GM12892 (cell line): Measurements from ENCODE around the gene SLC9A9.

ENCODE experiments used
- DNase-seq: peaks from one replicate; pipeline ENCODE4 v3.0.0; 2011; ENCODE audit not compliant: insufficient read length
- FAIRE-seq: peaks from 2 replicates; lab custom pipeline; 2011; peaks lifted over from hg19 to GRCh38; lab: Jason Lieb, UNC
- POLR2A ChIP-seq: IDR thresholded peaks from 2 replicates; pipeline ENCODE4 v1.6.1; 2011; ENCODE audit warnings: low read depth, low read length, control low read depth
- POLR2AphosphoS5 ChIP-seq: IDR thresholded peaks from 2 replicates; pipeline ENCODE4 v1.6.1; 2011; ENCODE audit warnings: low read depth, low read length, control low read depth
- TAF1 ChIP-seq: IDR thresholded peaks from 2 replicates; pipeline ENCODE4 v1.6.1; 2011; ENCODE audit warnings: low read depth, mild to moderate bottlenecking, control low read depth, low read length, borderline replicate concordance

The SLC9A9 gene

DNA sequence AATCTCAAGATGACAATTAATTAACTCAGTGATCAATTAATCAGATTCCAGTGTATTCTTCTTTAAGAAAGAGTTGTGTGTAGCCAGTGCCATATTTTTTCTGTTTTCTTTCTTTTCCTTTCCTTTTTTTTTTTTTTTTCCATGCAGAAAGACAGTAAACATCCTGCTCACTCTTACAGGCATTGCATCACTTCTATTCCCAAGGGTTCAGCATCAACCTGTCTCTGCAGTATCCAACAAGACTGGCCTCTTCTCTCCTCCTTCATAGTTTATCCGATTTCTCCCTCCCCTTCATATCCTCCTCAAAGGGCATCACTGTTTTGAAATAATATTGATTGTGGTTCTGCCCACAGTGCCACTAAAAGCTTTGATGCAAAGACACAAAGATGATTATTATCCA is 17.0 kb upstream of the SLC9A9 start:
- FAIRE-seq: no peak
- DNase-seq: no peak
- TF ChIP-seq POLR2AphosphoS5 (no peak), TAF1 (no peak), POLR2A (no peak)

DNA sequence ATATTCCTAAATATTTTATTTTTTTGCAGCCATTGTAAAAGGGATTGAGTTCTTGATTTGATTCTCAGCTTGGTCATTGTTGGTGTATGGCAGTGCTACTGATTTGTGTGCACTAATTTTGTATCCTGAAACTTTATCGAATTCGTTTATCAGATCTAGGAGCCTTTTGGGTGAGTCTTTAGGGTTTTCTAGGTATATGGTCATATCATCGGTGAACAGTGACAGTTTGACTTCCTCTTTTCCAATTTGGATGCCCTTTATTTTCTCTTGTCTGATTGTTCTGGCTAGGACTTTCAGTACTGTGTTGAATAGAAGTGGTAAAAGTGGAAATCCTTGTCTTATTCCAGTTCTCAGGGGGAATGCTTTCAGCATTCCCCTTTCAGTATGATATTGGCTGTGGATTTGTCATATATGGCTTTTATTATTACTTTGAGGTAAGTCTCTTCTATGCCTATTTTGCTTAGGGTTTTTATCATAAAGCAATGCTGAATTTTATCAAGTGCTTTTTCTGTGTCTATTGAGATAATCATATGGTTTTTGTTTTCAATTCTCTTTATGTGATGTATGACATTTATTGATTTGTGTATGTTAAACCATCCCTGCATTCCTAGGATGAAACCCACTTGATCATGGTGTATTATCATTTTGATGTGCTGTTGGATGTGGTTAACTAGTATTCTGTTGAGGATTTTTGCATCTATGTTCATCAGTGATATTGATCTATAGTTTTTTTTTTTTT is 11.4 kb upstream of the SLC9A9 start:
- TF ChIP-seq POLR2A (no peak), TAF1 (no peak), POLR2AphosphoS5 (no peak)
- no peak for FAIRE-seq
- DNase-seq: no peak

DNA sequence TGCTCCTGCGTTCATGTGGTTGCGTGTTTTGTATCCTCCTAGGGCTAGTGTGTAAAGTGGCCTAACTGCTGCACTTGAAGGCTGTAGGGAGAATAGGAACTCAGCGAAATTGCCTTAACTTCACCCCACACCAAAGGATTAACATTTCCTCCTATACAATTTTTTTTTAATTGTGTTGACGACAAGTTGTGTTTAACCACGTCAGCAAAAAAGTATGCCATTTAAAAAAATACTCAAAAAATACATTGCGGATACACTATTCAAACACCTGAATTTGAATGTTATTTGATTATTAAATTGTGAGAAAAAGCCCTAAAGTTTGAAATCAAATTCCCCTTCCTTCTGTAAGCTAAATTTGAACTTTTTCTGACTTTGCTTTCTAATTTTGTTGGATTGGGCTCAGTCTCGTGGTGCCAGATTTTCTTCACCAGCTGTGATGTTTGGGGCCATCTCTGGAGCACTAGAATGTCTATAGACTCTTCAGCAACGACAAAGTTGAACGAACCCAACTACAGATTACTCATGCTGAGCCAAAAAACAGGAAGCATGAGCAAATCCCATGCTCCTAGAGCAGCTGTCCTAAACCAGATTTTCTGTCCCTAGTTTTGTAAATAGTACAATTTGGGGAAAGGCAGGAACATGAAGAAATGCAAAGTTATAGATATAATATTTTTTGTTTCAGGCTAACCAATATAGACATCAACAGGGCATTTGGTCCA is 8.1 kb upstream of the SLC9A9 start:
- no peak for FAIRE-seq
- TF ChIP-seq POLR2AphosphoS5 (no peak), POLR2A (no peak), TAF1 (no peak)

DNA sequence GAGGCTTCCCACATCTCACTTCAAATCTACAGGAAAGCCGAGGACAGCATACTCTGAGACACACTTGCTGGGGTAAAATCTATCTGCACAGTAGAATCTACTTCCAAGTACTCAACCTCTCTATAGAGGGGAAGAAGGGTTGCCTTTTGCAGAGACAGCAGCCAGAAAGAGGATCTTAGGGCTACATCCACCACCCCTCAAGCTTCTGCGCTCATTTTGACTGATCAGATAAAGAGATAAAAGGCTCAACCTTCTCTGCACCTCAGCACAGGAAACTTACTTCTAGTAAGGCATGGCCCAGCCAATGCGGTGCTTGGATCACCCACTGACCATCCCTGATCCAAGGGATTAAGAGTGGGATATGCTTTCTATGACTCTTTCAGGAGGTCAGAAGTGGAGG is 6.9 kb upstream of the SLC9A9 start:
- FAIRE-seq (no peak), DNase-seq (no peak)
- no peak for TF ChIP-seq POLR2A
- no peak for TF ChIP-seq POLR2AphosphoS5
- TF ChIP-seq TAF1: no peak

More for the DNA sequence above, 8.1 kb upstream of the SLC9A9 start:
- no peak for DNase-seq

DNA sequence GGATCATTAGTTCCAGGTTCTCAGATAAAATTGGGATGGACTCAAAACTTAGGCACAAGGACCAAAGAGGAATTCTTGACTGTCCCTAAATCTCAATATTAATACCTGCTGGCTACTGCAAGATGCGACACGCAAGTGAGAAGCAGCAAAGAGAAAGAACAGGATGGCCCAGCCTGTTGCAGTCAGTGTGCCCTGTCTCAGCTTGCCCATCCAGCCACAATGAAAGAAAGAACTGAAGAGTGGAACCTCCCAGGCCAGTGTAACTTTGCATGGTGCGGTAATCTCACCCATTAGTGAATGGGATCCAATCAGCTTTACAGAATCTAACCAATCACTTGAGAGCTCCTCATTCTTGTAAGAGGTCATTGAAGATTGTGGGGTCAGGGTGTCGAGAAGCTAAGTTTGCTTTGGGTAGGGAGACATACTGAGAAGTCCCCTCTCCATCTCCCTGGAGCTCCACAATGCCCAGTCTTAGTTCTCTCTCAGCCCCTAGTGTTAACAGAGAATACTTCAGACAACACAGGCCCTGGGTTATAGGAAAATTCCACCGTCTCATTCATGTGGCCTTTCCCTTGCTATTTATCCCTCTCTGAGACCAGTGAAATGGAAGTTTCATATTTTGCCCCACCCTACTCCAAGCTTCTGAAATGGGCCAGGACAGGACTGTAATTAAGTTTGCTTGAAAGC is 3.2 kb upstream of the SLC9A9 start:
- TF ChIP-seq POLR2AphosphoS5 (no peak), POLR2A (no peak), TAF1 (no peak)
- DNase-seq (no peak), FAIRE-seq (peak; percentile 27)

DNA sequence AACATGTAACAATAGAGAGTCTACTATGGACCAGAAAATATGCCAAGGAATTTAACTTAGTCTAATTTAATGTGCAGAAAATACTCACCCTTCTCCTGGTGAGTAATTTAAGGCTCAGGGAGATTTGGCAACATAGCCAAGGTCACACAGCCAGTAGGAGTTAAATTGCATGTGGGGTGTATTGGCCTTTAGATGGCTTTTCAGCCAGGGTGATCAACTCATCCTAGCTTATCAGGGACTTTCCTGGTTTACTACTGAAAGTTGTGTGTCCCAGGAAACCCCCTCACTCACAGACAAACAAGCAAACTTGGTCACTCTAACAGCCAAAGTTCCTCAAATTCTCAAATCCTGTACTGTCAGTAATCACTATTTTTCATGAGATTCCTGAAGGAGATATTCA is 2.6 kb upstream of the SLC9A9 start:
- DNase-seq: no peak
- TF ChIP-seq POLR2A (no peak), POLR2AphosphoS5 (no peak), TAF1 (no peak)
- FAIRE-seq: peak; percentile 5

DNA sequence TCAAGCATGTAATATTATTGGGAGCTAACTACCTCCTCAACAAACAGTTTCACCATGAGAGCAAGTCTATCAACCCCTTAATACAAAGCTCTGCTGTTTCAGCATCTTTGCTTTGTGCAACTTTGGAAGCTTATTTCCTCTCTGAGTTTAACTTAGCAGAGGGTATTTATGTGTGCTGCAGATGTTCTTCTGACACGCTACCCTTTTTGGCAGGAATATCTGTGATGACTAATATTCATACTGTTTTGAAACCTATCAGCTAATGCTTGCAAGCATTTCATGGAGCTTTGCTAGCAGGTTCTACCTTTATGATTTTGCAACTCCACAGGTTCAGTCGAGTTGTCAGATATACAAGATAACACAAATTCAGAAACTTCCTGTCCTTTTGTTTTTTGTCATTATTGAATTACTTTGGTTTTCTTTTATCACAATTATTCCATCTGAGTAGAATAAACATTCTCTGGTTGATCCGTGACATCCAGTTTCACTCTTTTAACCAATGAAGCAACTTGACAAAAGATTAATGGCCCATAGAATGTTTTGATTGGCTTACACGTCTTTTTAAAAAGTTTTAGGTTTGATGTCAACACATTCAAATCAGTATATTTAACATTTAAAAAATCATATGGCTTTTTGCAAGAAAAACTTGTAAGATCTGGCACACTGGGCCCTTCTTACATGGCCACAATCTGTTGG is 1.7 kb upstream of the SLC9A9 start:
- no peak for DNase-seq
- FAIRE-seq: peak; percentile 93

DNA sequence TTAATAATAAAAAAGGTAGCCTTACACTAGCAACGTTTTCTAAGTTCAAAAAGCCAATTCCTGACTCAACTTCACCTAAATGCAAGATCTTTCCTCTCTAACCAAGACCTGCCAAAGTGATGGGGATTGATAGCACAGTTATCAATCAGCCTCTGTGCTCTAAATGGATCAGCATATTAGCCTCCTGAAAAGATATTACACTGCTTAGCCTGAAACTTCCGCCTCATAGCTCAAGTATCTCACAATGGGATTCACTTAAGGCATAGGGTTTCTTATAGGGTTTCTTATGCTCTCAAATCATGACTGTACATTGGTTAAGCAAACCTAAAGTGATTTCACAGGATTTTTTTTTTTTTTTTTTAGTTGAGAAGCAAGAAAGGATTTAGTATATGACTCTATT is 436 bp upstream of the SLC9A9 start:
- peak; percentile 14 for FAIRE-seq
- no peak for DNase-seq
- TF ChIP-seq POLR2AphosphoS5 (no peak), POLR2A (no peak), TAF1 (no peak)

More for the DNA sequence above, 1.7 kb upstream of the SLC9A9 start:
- TF ChIP-seq POLR2AphosphoS5: no peak
- no peak for TF ChIP-seq POLR2A
- TF ChIP-seq TAF1: no peak

DNA sequence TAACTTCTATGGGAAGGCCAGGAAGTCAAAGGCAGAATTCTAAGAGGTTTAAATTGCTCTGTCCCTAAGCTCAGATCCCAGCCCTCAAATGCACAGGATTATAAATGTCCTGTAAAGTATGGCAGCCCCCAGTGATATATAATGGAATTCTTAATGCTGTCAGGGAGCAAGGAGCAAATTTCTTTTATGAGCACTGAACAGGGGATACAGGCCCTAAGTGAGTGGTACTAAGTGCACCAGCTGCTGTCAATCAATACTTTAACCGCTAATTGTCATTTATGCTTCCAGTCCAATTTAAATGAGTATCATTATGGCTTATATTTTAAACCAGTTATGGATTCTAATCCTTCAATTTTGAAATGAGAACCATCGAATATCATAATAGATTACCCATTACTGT is 4.7 kb downstream of the SLC9A9 start:
- DNase-seq (no peak), FAIRE-seq (no peak)

DNA sequence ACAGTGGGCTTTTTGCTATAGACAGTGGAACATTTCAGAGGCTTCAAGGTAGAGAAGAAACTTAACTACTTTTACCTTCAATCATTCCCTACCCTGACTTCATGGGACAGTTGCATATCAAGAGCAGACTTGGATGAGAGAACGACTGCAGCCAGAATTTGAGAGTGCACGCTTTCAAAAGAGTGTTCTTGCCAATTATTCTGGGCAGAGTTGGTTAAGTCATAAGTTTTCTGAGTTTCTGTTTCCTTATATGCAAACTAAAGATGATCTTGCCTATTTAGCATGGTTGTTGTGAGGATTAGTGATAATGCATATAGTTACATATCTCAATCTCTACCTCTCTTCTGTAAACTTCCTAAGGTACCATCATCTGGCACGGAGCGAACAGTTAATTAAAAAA is 7.6 kb downstream of the SLC9A9 start:
- FAIRE-seq: peak; percentile 70
- no peak for DNase-seq
- TF ChIP-seq TAF1 (no peak), POLR2AphosphoS5 (no peak), POLR2A (no peak)

More for the DNA sequence above, 4.7 kb downstream of the SLC9A9 start:
- TF ChIP-seq TAF1: no peak
- no peak for TF ChIP-seq POLR2A
- no peak for TF ChIP-seq POLR2AphosphoS5

DNA sequence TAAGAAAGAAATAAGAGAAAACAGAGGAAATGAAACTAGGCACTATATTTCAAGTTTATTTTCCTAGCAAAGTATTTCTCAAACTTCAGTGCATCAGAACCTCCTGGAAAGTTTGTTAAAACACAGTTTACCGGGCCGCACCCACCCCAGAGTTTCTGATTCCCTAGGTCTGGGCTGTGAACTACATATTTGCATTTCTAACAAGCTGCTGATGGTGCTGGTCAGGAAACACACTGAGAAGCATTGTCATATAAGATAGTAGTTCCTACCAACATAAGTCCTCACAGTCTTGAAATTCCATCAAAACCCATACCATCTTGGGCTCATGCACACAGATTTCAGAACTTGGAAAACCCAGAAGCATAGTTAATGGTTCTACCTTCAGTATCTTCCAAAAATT is 8.3 kb downstream of the SLC9A9 start:
- DNase-seq (no peak), FAIRE-seq (peak; percentile 44)
- TF ChIP-seq POLR2A (no peak), POLR2AphosphoS5 (no peak), TAF1 (no peak)

DNA sequence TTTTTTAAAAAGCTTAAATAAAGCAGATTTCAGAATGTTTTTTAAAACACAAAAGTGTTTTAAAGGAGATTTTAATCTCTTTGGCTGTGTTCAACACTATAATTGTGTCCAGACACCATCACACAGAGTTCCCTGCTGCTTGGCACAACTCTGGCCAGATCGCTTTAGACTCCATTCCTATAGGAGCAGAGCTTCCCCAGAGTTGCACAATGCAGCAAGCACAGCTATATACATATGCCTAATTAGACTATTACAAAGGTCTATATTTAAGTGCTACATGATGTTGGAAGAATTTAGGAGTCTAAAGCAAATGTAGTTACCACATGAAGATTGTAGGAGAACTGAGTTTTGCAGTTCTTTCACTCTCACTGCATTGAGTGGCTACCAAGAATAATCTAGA is 11.2 kb downstream of the SLC9A9 start:
- FAIRE-seq (no peak), DNase-seq (no peak)
- TF ChIP-seq TAF1: no peak
- no peak for TF ChIP-seq POLR2AphosphoS5
- TF ChIP-seq POLR2A: no peak
